ENCODE data around the gene CHDH.

The CHDH gene

GRCh38 chr3:53885239-53885638 lies 39.0 kb upstream of the CHDH start:
- FAIRE-seq (no peak), DNase-seq (ENCODE audit: insufficient read length, low spot score) (no peak)
- TF ChIP-seq, protein P1, sequence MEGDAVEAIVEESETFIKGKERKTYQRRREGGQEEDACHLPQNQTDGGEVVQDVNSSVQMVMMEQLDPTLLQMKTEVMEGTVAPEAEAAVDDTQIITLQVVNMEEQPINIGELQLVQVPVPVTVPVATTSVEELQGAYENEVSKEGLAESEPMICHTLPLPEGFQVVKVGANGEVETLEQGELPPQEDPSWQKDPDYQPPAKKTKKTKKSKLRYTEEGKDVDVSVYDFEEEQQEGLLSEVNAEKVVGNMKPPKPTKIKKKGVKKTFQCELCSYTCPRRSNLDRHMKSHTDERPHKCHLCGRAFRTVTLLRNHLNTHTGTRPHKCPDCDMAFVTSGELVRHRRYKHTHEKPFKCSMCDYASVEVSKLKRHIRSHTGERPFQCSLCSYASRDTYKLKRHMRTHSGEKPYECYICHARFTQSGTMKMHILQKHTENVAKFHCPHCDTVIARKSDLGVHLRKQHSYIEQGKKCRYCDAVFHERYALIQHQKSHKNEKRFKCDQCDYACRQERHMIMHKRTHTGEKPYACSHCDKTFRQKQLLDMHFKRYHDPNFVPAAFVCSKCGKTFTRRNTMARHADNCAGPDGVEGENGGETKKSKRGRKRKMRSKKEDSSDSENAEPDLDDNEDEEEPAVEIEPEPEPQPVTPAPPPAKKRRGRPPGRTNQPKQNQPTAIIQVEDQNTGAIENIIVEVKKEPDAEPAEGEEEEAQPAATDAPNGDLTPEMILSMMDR (IDR thresholded peaks at IDR 0.05; ENCODE audit: insufficient read depth, missing control alignments), result no peak

GRCh38 chr3:53884623-53885022 lies 38.4 kb upstream of the CHDH start:
- TF ChIP-seq, protein P1 (IDR thresholded peaks at IDR 0.05; ENCODE audit: insufficient read depth, missing control alignments), result no peak
- no peak for DNase-seq (ENCODE audit: insufficient read length, low spot score)
- no peak for FAIRE-seq

DNA sequence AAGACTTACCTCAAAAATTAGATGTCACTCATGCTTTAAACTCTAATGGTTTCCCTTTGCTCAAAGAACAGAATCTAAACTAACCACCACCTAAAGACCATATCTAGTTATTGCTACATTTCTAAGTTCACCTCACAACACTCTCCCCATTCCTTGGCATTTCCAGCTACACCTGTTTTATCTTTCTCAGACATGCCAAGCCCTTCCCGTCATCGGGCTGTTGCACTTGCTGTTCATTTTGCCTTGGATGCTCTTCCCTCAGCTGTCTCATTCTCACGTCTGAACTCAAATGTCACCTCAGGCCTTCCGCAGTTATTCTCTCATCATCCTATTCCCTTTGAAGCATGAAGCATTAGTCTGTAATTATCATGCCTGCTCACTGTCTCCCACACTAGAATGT lies 36.8 kb upstream of the CHDH start:
- TF ChIP-seq, protein P1 (IDR thresholded peaks at IDR 0.05; ENCODE audit: insufficient read depth, missing control alignments), result no peak
- DNase-seq (ENCODE audit: insufficient read length, low spot score) (no peak), FAIRE-seq (no peak)

GRCh38 chr3:53881691-53882593 lies 35.7 kb upstream of the CHDH start, which contains the start of gene ACTR8:
ACTR8 (minus strand) TSS chr3:53882152; CDS start chr3:53882101, 51 bp downstream.
- FAIRE-seq, result no peak
- peak; percentile 59 for DNase-seq (ENCODE audit: insufficient read length, low spot score)
- TF ChIP-seq, protein P1 (IDR thresholded peaks at IDR 0.05; ENCODE audit: insufficient read depth, missing control alignments), result no peak

- no peak for FAIRE-seq
Measured at GRCh38 chr3:53880396-53881345, 34.5 kb upstream of the CHDH start.

DNA sequence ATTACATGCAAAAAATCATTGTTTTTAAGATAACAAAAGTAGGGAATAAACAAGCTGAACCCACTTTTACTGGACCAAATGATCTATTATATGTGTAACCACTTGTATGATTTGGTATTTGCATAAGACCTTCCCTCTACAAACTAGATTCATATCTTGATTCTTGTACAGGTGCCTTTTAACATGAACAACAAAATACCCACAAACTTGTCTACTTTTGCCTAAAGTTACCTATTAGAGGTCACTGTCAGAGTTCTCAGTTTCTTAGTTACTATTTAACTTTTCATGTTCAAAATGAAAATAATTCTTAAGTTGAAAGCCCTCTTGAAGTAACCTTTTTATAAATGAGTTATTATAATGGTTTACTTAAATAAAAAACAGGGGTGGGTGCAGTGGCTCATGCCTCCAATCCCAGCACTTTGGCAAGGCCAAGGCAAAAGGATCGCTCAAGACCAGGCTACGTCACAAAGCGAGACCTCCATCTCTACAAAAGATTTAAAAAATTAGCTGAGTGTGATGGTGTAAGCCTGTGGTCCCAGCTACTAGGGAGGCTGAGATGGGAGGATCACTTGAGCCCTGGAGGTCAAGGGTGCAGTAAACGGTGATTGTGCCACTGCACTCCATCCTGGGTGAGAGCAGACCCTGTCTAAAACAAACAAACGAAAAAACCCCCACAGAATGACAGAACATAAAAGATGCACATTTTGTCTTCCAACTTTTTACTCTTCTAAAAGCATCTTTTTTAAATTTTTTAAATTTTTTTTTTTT lies 19.7 kb upstream of the CHDH start:
- DNase-seq (ENCODE audit: insufficient read length, low spot score) (no peak), FAIRE-seq (no peak)
- TF ChIP-seq, protein P1 (IDR thresholded peaks at IDR 0.05; ENCODE audit: insufficient read depth, missing control alignments), result no peak

More at GRCh38 chr3:53880396-53881345, 34.5 kb upstream of the CHDH start:
- TF ChIP-seq, protein P1 (IDR thresholded peaks at IDR 0.05; ENCODE audit: insufficient read depth, missing control alignments), result no peak
- no peak for DNase-seq (ENCODE audit: insufficient read length, low spot score)

All from D721Med (cell line).